HCT116 (cell line): ENCODE results near the gene PDLIM4. TPM values are rescaled to one million over a fixed set of nuclear protein-coding genes. Genes with fewer than 3 reads are reported as not detected.

Source experiments
- ATAC-seq: fragments of 200-7000 bp; cut with Tn5 transposase; 2 replicates; pipeline ENCODE4 v1.9.1; 2020; ENCODE audit warnings: mild to moderate bottlenecking, moderate library complexity
- BruUV-seq: library from RNA; stranded (reverse); fragments of 400-500 nt; replicated peaks from 2 replicates; lab custom pipeline; 2021; lab: Mats Ljungman, UMichigan
- CTCF ChIA-PET: fragments of 300-600 bp; sonication (Branson Sonifier 250); formaldehyde crosslinking; loops from one replicate; lab custom pipeline; 2021; ENCODE audit warnings: antibody characterized with exemption; lab: Charles Lee
- POLR2A ChIA-PET: fragments of 300-600, 350-600 bp; sonication (Branson Sonifier 250); formaldehyde crosslinking; loops from one replicate; lab custom pipeline; 2021; ENCODE audit warnings: antibody characterized with exemption; lab: Charles Lee
- RAD21 ChIA-PET, 2 experiments: fragments of 300-600 bp; sonication (Branson Sonifier 250); formaldehyde crosslinking; loops; one replicate each; lab custom pipeline; 2023; ENCODE audit warnings: low total read pairs in 2 of 2; ENCODE audit not compliant: uncharacterized antibody in 2 of 2, unreplicated experiment in 2 of 2, low non-redundant PET in 1 of 2; lab: Charles Lee
- DNase-seq: peaks from one replicate; pipeline ENCODE4 v3.0.0-alpha.2; 2010; ENCODE audit warnings: low read depth, low spot score
- H2AFZ ChIP-seq: fragments of 200-600 bp; shearing (Covaris generic), sonication (generic); 2 replicates; pipeline ENCODE4 v1.6.1; 2017; ENCODE audit warnings: low read depth, mixed run types, mixed read lengths, antibody characterized with exemption, low read length; ENCODE audit not compliant: poor library complexity, severe bottlenecking
- H3K27ac ChIP-seq: 2 replicates; pipeline ENCODE4 v1.5.1; 2012; ENCODE audit warnings: low read depth, low read length
- H3K27me3 ChIP-seq: fragments of 200-600 bp; sonication (generic); 2 replicates; pipeline ENCODE4 v1.6.1; 2016; ENCODE audit warnings: mixed run types, low read length, mixed read lengths; ENCODE audit not compliant: insufficient read depth
- H3K36me3 ChIP-seq, 2 experiments: fragments of 200-500 bp in 1 of 2; fragments of 200-600 bp in 1 of 2; sonication (Bioruptor generic) in 1 of 2; sonication (generic) in 1 of 2; 2 replicates each; pipeline versions ENCODE4 v1.5.1 to v1.6.1; 2014 to 2016; ENCODE audit warnings: low read length in 2 of 2, inconsistent platforms in 1 of 2, mixed read lengths in 1 of 2, mixed run types in 1 of 2; ENCODE audit not compliant: insufficient read depth in 2 of 2, control insufficient read depth in 1 of 2
- H3K4me1 ChIP-seq, 2 experiments: fragments of 200-600 bp in 1 of 2; sonication (generic) in 1 of 2; 2 replicates each; pipeline versions ENCODE4 v1.5.1 to v1.6.1; 2012 to 2017; ENCODE audit warnings: low read length in 2 of 2, inconsistent platforms in 1 of 2, mild to moderate bottlenecking in 1 of 2, mixed read lengths in 1 of 2, mixed run types in 1 of 2, moderate library complexity in 1 of 2; ENCODE audit not compliant: insufficient read depth in 2 of 2, control insufficient read depth in 1 of 2
- H3K4me2 ChIP-seq: fragments of 200-600 bp; sonication (generic); 2 replicates; pipeline ENCODE4 v1.6.1; 2017; ENCODE audit warnings: mixed run types, low read length, mixed read lengths
- H3K4me3 ChIP-seq, 2 experiments: fragments of 200-600 bp in 1 of 2; sonication (generic) in 1 of 2; replicated peaks in 1 of 2; 2 replicates each; pipeline ENCODE4 v1.5.1; 2011 to 2016; ENCODE audit warnings: low read length in 2 of 2, control low read depth in 1 of 2, low read depth in 1 of 2, mild to moderate bottlenecking in 1 of 2, mixed read lengths in 1 of 2, mixed run types in 1 of 2
- H3K79me2 ChIP-seq: fragments of 200-600 bp; sonication (generic); 2 replicates; pipeline ENCODE4 v1.6.1; 2017; ENCODE audit warnings: mild to moderate bottlenecking, mixed run types, low read length, moderate library complexity, mixed read lengths; ENCODE audit not compliant: insufficient read depth
- H3K9ac ChIP-seq: fragments of 200-600 bp; sonication (generic); 2 replicates; pipeline ENCODE4 v1.6.1; 2016; ENCODE audit warnings: low read length, mixed read lengths
- H3K9me2 ChIP-seq: fragments of 200-600 bp; sonication (generic), shearing (Covaris generic); 2 replicates; pipeline ENCODE4 v1.6.1; 2017; ENCODE audit warnings: mixed run types, mild to moderate bottlenecking, moderate library complexity; ENCODE audit not compliant: insufficient read depth
- H3K9me3 ChIP-seq, 2 experiments: fragments of 200-500 bp in 1 of 2; fragments of 200-600 bp in 1 of 2; sonication (Bioruptor generic) in 1 of 2; sonication (generic) in 1 of 2; 2 replicates each; pipeline ENCODE4 v1.6.1; 2014 to 2017; ENCODE audit warnings: low read length in 2 of 2, mixed read lengths in 2 of 2, inconsistent platforms in 1 of 2, low read depth in 1 of 2, mild to moderate bottlenecking in 1 of 2, mixed run types in 1 of 2, moderate library complexity in 1 of 2; ENCODE audit not compliant: control insufficient read depth in 1 of 2, insufficient read depth in 1 of 2
- H4K20me1 ChIP-seq: fragments of 200-600 bp; sonication (generic), shearing (Covaris generic); 2 replicates; pipeline ENCODE4 v1.6.1; 2017; ENCODE audit warnings: mixed run types, mild to moderate bottlenecking, moderate library complexity; ENCODE audit not compliant: insufficient read depth
- ELF1 ChIP-seq: IDR thresholded peaks from 2 replicates; pipeline ENCODE4 v1.6.1; 2012; ENCODE audit warnings: low read depth, borderline replicate concordance
- JUND ChIP-seq: IDR thresholded peaks from 2 replicates; pipeline ENCODE4 v1.6.1; 2012
- MAX ChIP-seq: IDR thresholded peaks from 2 replicates; pipeline ENCODE4 v1.6.1; 2012
- POLR2AphosphoS5 ChIP-seq: IDR thresholded peaks from 2 replicates; pipeline ENCODE4 v1.6.1; 2011; ENCODE audit warnings: mild to moderate bottlenecking, low read depth, low read length, moderate library complexity
- RAD21 ChIP-seq: IDR thresholded peaks from 2 replicates; pipeline ENCODE4 v1.6.1; 2012; ENCODE audit warnings: low read depth, mild to moderate bottlenecking
- SRF ChIP-seq: IDR thresholded peaks from 2 replicates; pipeline ENCODE4 v1.6.1; 2012; ENCODE audit warnings: low read depth
- ZNF274 ChIP-seq: fragments of 200-500 bp; sonication (Bioruptor generic); IDR thresholded peaks from 2 replicates; pipeline ENCODE4 v1.6.1; 2014; ENCODE audit warnings: mild to moderate bottlenecking, low read depth, low read length, inconsistent platforms
- intact Hi-C: fragments of 100-400 bp; cut with micrococcal nuclease; formaldehyde crosslinking; loops from 2 replicates; pipeline ENCODE4 v1.10.0; 2022
- total RNA-seq: library from RNA; stranded (reverse); gene quantifications from one replicate; pipeline ENCODE4 v1.2.1, GENCODE V29; 2021; ENCODE audit not compliant: unreplicated experiment
- TF ChIP-seq, protein P1 (sequence below), 3 experiments: fragments of 200-600 bp in 1 of 3; sonication (generic) in 1 of 3; IDR thresholded peaks in 2 of 3; conservative IDR thresholded peaks in 1 of 3; 2 replicates each; pipeline ENCODE4 v1.5.1; 2012 to 2017; ENCODE audit warnings: low read depth in 2 of 3, low read length in 2 of 3, antibody characterized with exemption in 1 of 3, borderline replicate concordance in 1 of 3, control low read depth in 1 of 3, mild to moderate bottlenecking in 1 of 3, mixed read lengths in 1 of 3, mixed run types in 1 of 3, moderate library complexity in 1 of 3; ENCODE audit not compliant: insufficient read depth in 1 of 3

The PDLIM4 gene
- total RNA-seq, 1 experiment from 2014 or later: not detected

GRCh38 chr5:132315529-132316067 is 58.1 kb downstream of the PDLIM4 start:
- no peak for ATAC-seq
- H3K9ac ChIP-seq: no peak overlapping the region
- TF ChIP-seq MAX: no peak
- no peak for TF ChIP-seq SRF
- TF ChIP-seq, protein P1, sequence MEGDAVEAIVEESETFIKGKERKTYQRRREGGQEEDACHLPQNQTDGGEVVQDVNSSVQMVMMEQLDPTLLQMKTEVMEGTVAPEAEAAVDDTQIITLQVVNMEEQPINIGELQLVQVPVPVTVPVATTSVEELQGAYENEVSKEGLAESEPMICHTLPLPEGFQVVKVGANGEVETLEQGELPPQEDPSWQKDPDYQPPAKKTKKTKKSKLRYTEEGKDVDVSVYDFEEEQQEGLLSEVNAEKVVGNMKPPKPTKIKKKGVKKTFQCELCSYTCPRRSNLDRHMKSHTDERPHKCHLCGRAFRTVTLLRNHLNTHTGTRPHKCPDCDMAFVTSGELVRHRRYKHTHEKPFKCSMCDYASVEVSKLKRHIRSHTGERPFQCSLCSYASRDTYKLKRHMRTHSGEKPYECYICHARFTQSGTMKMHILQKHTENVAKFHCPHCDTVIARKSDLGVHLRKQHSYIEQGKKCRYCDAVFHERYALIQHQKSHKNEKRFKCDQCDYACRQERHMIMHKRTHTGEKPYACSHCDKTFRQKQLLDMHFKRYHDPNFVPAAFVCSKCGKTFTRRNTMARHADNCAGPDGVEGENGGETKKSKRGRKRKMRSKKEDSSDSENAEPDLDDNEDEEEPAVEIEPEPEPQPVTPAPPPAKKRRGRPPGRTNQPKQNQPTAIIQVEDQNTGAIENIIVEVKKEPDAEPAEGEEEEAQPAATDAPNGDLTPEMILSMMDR (IDR thresholded peaks at IDR 0.05 in 2 of 3, conservative IDR thresholded peaks at IDR 0.05 in 1 of 3; ENCODE audit: borderline replicate concordance in 1 of 3, insufficient read depth in 1 of 3, low read depth in 2 of 3, low read length in 2 of 3): peak in 1 of 3 experiments; percentile 24; a peak in 1 of 6 replicates
- no peak for TF ChIP-seq JUND
- no peak for TF ChIP-seq ELF1
- peak; percentile 50 for TF ChIP-seq RAD21
- no peak for TF ChIP-seq ZNF274
- no peak for TF ChIP-seq POLR2AphosphoS5
- TF ChIP-seq, all 23 proteins: peak for 2
- Histone ChIP-seq H3K27ac (no peak overlapping the region), H3K9me3 (no peaks in the 10 kb centered on the region), H2AFZ (no peak overlapping the region), H3K4me3 (no peak overlapping the region), H3K4me2 (no peak overlapping the region), H4K20me1 (no peaks in the 10 kb centered on the region), H3K27me3 (no peaks in the 10 kb centered on the region), H3K79me2 (no peaks in the 10 kb centered on the region), H3K36me3 (no peaks in the 10 kb centered on the region), H3K9me2 (no peaks in the 10 kb centered on the region), H3K4me1 (peaks cover 0 to 10% of the 10 kb centered on the region in 2 experiments; a peak in 2 of 4 replicates)
- RAD21 ChIA-PET: no interaction called here
- no TSS peak for BruUV-seq
- DNase-seq: no peak
- CTCF ChIA-PET: interaction anchor here (1.2 kb wide), 1 partner anchor 77 kb away, joined by 4 read pairs; no protein-coding TSS in a partner anchor
- POLR2A ChIA-PET: no interaction called here
- intact Hi-C loops: no loop called here
